ENCODE results near the gene LTBP1.
"Not testable (repeated sequence)": the region's sequence is repeated elsewhere in the genome, so short reads cannot be mapped to it uniquely, and the experiment has no call there.

LTBP1 gene

DNA sequence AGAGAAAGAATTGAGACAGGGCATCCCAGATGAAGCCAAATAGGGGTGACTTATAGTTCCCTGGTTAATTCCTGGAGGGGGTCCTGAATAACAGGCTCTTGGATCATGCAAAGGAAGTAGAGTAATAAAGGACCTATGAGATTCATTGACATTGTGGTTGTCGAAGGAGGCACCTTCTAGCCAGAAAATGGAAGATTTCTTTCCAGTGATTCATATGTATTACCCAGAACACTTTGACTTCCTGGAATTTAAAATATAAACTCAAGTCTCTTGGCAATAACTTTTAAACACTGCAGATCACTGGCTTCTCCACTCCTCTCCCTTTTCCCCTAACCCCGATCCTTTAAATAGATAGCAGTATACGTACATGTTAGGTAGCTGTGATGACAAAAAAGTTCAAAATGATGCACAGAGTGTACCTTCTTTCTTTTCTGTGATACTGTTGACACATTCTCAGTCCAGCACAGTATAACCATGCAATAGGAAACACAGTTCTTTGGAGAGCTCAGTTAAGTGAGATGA, 211.8 kb downstream of the LTBP1 start:
- no peak for DNase-seq

- DNase-seq = no peak
Measured at GRCh38 chr2:33160191-33160590, 213.4 kb downstream of the LTBP1 start.

GRCh38 chr2:33166287-33166881, 219.6 kb downstream of the LTBP1 start:
- DNase-seq = no peak

DNA sequence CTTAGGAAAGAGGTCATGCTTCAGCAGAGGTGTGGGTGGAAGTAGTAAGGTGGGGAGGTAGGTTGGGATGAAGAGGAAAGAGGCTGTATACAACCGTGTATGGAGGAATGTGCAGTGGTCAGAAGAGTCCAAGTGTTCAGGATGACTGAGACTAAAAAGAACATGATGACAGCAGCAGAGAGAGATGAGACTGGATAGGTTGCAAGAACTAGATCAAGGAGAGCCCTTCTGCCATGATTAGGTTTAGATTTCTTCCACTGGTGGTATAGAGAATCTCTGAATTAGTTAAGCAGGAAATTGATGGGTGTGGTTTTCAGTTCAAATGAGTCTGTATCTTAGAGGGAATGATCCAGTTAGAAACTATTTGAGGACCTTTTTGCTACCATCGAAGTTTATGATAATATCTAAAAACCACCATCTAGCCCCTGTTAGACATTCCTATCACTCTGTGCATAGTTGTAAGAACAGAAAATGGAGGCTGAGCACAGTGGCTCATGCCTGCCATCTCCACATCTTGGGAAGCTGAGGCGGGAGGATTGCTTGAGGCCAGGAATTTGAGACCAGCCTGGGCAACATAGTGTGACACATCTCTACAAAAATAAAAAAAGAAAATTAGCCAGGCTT, 221.0 kb downstream of the LTBP1 start:
- no peak for DNase-seq

DNA sequence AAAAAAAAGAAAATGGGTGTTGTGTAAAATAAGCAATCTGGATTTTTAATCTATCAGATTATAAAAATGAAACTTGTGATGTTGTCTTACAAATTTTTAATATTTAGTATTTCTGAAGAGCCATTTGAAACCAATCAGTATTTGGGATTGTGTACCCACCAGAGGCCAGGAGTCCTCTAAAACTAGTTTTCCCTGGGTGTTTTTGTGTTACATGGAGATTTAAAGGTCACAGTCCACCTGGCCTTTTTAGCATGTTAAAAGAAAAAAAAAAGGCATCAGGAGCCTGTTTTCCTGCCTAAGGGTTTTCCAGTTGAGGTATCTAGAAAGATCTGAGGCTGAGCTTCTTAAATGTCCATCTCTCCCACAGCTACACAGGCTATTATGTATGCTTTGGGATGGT, 221.7 kb downstream of the LTBP1 start:
- DNase-seq = no peak

DNA sequence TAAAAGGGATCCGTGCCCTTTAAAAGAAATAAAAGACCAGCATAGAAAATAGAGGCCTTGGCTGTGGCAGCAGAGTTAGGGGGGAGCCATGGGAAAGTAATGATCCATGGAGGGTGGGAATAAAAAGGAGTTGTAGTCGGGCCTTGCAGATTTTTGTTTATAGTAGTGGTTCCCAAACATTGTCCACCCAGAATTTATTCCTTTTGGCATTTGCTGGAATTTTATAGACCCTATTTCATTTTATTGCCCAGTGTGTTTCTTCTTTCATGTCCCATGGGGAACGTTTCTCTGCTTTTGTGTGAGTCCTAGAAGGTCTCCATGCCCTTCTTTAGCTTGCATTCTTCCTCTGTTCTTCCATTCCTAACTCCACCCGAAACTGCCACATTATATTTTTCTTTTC, 222.2 kb downstream of the LTBP1 start:
- DNase-seq = no peak

DNA sequence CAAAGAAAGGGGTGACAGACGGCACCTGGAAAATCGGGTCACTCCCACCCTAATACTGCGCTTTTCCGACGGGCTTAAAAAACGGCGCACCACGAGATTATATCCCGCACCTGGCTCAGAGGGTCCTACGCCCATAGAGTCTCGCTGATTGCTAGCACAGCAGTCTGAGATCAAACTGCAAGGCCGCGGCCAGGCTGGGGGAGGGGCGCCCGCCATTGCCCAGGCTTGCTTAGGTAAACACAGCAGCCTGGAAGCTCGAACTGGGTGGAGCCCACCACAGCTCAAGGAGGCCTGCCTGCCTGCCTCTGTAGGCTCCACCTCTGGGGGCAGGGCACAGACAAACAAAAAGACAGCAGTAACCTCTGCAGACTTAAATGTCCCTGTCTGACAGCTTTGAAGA, 223.5 kb downstream of the LTBP1 start:
- not testable (repeated sequence) for DNase-seq

DNA sequence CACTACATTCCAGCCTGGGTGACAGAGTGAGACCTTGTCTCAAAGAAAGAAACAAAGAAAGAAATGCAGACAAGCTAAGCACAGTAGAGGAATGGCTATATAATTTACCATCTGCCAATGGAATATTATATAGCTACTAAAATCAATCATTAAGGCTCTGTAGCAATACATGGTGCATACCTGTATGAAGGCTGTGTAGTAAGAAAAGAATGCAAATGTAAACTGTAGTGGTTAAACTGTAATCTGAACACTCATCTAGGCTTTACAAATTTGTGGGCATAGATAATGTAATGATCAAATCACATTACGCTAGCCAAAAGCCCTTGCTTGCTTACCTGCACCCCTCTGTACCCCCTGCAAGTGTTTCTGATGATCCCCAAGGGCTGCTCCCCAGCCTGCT, 230.9 kb downstream of the LTBP1 start:
- DNase-seq = no peak

GRCh38 chr2:33178209-33178608, 231.5 kb downstream of the LTBP1 start:
- DNase-seq = no peak

DNA sequence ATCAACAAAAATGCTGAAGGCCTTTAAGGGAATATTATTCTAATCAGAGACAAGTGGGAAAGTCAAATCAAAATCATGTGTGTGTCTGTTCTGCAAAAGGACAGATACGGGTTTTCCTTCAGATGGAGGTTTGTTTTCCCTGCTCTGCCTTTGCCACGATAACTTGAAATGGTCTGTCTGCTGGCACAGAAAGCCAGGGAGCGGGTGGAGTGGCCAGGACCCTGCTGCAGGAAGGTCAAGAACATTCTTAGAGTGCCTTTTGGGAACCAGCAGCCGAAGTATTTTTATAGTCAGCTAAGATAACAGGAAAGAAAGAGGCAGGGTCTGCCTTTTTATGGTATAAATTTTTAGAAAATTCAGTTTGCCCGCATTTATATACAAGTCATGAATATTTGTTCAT, 234.2 kb downstream of the LTBP1 start:
- no peak for DNase-seq

DNA sequence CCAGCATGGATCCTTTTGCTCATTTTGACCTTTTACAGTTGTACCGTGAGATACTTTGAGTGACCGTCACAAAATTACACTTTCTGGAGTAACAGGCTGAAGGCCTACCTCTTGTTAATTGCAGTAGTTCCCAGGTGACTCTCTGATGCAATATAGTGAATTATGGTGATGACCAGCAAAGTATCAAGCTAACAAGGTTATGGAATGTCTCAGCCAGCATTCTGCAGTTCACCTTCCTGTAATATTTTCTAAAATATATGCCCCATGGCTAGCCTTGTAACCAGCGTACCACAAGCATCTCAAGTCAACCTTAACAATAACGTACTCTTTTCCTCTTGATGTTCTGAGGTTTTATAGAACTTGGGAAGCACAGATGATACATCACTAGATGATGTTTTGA, 234.7 kb downstream of the LTBP1 start:
- DNase-seq = no peak

- DNase-seq = no peak
Measured at GRCh38 chr2:33184041-33184440, 237.3 kb downstream of the LTBP1 start.

GRCh38 chr2:33186937-33187336, 240.2 kb downstream of the LTBP1 start:
- DNase-seq = no peak

DNA sequence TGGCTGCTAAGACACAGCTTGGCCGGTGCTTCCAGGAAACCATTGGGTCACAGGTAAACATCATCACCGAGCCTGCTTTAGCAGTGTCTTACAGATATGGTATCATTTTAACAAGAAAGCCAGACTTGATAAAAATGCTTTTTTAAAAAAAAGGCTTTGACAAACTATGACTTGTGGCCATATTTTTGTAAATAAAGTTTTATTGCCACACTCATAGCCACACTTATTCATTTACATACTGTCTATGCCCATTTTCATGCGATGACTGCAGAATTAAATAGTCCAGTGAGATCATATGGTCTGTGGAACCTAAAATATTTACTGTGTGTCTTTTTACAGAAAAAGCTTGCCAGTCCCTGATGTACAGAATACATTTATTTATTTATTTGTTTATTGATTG, 242.0 kb downstream of the LTBP1 start:
- no peak for DNase-seq

GRCh38 chr2:33190393-33190937, 243.7 kb downstream of the LTBP1 start:
- no peak for DNase-seq

DNA sequence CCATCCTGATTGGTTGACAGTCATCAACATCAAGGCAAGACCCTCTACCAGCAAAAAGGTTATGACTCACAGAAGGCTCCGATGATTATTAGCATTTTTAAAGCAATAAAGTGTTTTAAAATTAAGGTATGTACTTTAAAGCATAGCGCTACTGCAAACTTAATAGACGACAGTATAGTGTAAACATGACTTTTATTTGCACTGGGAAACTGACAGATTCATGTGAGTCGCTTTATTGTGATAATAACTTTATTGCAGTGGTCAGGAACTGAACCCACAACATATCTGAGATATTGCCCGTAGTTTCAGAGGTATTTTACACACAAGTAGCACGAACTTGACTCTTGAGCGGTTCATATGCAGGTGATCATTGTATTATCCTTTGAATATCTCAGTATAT, 249.1 kb downstream of the LTBP1 start:
- no peak for DNase-seq

- DNase-seq = no peak
Measured at GRCh38 chr2:33196700-33197099, 249.9 kb downstream of the LTBP1 start.

- no peak for DNase-seq
Measured at GRCh38 chr2:33197198-33197938, 250.6 kb downstream of the LTBP1 start.

- peak; percentile 52 for DNase-seq
Measured at GRCh38 chr2:33202641-33203522, 256.1 kb downstream of the LTBP1 start.

- no peak for DNase-seq
Measured at GRCh38 chr2:33204945-33205344, 258.2 kb downstream of the LTBP1 start.

DNA sequence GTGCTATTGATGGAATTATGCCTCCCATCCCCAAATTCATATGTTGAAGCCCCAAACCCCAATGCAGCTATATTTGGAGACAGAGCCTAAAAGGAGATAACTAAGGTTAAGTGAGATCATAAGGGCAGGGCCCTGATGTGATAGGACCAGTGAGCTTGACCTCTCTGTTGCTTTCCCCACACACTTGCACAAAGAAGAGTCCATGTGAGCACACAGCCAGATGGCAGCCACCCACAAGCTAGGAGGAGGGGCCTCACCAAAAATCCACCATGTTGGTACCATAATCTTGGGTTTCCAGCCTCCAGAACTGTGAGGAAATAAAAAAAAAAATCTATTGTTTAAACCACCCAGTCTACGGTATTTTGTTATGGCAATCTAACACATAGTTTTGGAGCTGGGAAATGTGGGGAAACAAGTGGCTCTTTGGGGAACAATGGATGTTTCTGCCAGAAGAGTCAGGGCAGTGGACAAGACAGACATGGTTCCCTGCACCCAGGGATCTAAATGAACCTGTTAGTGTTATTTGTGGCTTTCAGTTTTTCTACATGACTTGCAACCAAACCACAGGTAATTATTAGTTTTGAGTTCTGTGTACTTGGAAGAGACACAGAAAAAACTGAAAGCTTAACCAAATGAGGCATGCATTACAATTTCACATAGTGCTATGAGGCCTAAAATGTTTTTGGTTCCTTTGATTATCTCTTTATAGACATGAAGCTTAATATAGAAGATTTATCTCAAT, 259.1 kb downstream of the LTBP1 start:
- DNase-seq = no peak

DNA sequence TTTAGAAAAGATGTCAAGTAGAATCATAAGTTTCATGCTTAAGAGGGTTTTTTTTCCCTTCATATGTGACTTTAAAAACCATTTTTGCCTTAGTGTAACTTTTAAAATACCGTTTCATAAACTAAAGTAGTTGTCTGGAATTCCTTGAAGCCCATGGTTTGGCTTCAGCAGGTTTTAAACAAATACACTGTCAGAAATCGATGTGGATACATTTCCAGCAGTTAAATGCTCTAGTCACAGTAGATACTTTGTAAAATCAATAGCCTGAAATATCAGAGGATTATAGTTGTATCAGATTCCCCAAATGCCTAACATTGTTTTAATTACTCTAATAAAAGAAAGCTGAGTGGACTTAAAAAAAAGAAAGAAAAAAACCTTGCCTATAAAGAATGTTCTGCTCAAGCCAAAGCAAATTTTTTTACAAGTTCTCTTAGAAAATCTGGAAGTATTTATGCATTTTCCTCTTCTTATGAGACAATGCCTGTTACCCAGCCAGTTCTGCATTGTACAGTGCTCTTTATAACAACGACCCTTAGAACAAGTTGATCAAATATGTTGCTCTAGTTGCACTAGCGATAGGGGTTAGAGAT, 260.5 kb downstream of the LTBP1 start:
- DNase-seq = no peak

Measured in left hindlimb (tissue), 1 donor.